ENCODE measurements around the gene LPCAT3. TPM values are rescaled to one million over a fixed set of nuclear protein-coding genes. Genes with fewer than 3 reads are reported as not detected.

Gene LPCAT3
- total and polyA plus RNA-seq, 2 of the 13 experiments (the other 11 are each of a cell fraction or from before 2014, with no cell fraction given) = 44.5 to 64.3 TPM

DNA sequence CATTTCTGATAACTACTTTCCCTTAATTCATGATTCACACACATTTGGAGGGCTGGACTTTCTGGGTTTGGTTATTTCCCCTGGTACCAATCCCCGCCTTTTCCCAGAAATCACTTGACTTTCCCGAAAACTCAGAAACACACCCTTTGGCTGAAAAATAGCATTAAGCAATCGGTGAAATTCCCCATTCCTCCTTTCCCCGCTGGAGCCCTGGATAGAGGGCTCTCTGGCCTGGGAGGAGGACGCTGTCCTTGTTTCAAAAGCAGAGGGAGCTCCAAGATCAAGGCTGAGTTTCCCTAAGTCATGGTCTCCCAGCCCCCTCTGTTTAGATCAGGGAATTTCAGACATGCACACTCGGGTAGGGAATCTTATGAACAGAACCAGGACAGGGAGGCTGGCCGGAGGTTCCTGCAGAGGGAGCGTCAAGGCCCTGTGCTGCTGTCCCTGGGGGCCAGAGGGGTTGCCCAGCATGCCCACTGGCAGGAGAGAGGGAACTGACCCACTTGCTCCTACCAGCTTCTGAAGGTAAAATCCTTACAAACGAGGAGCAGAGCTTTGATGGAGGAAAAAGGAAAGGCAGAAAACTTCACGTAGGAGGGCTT, 42.2 kb upstream of the LPCAT3 start, which contains the start of gene C1S (continued):
- peak; percentile 95; the same call in 1 of the 2 replicates for TF ChIP-seq RELA (CRISPR knock-in tag; IDR thresholded peaks at IDR 0.05)
- TF ChIP-seq RORA (CRISPR knock-in tag; IDR thresholded peaks at IDR 0.05) = no peak
- no peak for TF ChIP-seq MEF2D (CRISPR knock-in tag; IDR thresholded peaks at IDR 0.05)
- TF ChIP-seq, protein P1, sequence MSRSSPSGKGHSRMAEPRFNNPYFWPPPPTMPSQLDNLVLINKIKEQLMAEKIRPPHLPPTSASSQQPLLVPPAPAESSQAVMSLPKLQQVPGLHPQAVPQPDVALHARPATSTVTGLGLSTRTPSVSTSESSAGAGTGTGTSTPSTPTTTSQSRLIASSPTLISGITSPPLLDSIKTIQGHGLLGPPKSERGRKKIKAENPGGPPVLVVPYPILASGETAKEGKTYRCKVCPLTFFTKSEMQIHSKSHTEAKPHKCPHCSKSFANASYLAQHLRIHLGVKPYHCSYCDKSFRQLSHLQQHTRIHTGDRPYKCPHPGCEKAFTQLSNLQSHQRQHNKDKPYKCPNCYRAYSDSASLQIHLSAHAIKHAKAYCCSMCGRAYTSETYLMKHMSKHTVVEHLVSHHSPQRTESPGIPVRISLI (CRISPR knock-in tag; IDR thresholded peaks at IDR 0.05; ENCODE audit: borderline replicate concordance) = no peak
- TF ChIP-seq NRL (CRISPR knock-in tag; IDR thresholded peaks at IDR 0.05; ENCODE audit: borderline replicate concordance) = no peak
- TF ChIP-seq XBP1 (CRISPR knock-in tag; IDR thresholded peaks at IDR 0.05) = no peak
- TF ChIP-seq MAFG (CRISPR knock-in tag; IDR thresholded peaks at IDR 0.05) = 0 out of 2 replicates have a peak, but pooled peaks have one; percentile 29
- no peak for TF ChIP-seq AKAP8 (CRISPR knock-in tag; IDR thresholded peaks at IDR 0.05)
- TF ChIP-seq ELF3 (CRISPR knock-in tag; IDR thresholded peaks at IDR 0.05) = peak; percentile 54; the same call in 1 of the 2 replicates
- TF ChIP-seq HIVEP1 (CRISPR knock-in tag; IDR thresholded peaks at IDR 0.05) = no peak
- TF ChIP-seq, protein P2, sequence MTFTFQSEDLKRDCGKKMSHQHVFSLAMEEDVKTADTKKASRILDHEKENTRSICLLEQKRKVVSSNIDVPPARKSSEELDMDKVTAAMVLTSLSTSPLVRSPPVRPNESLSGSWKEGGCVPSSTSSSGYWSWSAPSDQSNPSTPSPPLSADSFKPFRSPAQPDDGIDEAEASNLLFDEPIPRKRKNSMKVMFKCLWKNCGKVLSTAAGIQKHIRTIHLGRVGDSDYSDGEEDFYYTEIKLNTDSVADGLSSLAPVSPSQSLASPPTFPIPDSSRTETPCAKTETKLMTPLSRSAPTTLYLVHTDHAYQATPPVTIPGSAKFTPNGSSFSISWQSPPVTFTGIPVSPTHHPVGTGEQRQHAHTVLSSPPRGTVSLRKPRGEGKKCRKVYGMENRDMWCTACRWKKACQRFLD (CRISPR knock-in tag; IDR thresholded peaks at IDR 0.05; ENCODE audit: borderline replicate concordance) = no peak
- no peak for TF ChIP-seq FIP1L1 (IDR thresholded peaks at IDR 0.05; ENCODE audit: borderline replicate concordance, insufficient read depth, low read depth, low read length)
- no peak; the same call in 1 of the 2 replicates for TF ChIP-seq NCOA2 (CRISPR knock-in tag; IDR thresholded peaks at IDR 0.05)
- no peak for TF ChIP-seq POLR2A (IDR thresholded peaks at IDR 0.05; ENCODE audit: insufficient read depth in 1 of 2, low read depth in 2 of 2, low read length in 2 of 2)
- no peak for TF ChIP-seq REXO4 (CRISPR knock-in tag; IDR thresholded peaks at IDR 0.05; ENCODE audit: borderline replicate concordance)
- TF ChIP-seq GPN1 (CRISPR knock-in tag; IDR thresholded peaks at IDR 0.05; ENCODE audit: borderline replicate concordance) = no peak
- TF ChIP-seq, protein P3, sequence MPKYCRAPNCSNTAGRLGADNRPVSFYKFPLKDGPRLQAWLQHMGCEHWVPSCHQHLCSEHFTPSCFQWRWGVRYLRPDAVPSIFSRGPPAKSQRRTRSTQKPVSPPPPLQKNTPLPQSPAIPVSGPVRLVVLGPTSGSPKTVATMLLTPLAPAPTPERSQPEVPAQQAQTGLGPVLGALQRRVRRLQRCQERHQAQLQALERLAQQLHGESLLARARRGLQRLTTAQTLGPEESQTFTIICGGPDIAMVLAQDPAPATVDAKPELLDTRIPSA (CRISPR knock-in tag; IDR thresholded peaks at IDR 0.05; ENCODE audit: borderline replicate concordance) = no peak
- no peak for TF ChIP-seq ZBTB1 (CRISPR knock-in tag; IDR thresholded peaks at IDR 0.05; ENCODE audit: borderline replicate concordance)
- no peak for TF ChIP-seq RFXAP (CRISPR knock-in tag; IDR thresholded peaks at IDR 0.05; ENCODE audit: borderline replicate concordance)
- 0 out of 2 replicates have a peak, but pooled peaks have one; percentile 23 for TF ChIP-seq ZNF598 (CRISPR knock-in tag; IDR thresholded peaks at IDR 0.05; ENCODE audit: borderline replicate concordance)
- no peak for TF ChIP-seq RAD51 (IDR thresholded peaks at IDR 0.05; ENCODE audit: borderline replicate concordance)
- TF ChIP-seq, protein P4, sequence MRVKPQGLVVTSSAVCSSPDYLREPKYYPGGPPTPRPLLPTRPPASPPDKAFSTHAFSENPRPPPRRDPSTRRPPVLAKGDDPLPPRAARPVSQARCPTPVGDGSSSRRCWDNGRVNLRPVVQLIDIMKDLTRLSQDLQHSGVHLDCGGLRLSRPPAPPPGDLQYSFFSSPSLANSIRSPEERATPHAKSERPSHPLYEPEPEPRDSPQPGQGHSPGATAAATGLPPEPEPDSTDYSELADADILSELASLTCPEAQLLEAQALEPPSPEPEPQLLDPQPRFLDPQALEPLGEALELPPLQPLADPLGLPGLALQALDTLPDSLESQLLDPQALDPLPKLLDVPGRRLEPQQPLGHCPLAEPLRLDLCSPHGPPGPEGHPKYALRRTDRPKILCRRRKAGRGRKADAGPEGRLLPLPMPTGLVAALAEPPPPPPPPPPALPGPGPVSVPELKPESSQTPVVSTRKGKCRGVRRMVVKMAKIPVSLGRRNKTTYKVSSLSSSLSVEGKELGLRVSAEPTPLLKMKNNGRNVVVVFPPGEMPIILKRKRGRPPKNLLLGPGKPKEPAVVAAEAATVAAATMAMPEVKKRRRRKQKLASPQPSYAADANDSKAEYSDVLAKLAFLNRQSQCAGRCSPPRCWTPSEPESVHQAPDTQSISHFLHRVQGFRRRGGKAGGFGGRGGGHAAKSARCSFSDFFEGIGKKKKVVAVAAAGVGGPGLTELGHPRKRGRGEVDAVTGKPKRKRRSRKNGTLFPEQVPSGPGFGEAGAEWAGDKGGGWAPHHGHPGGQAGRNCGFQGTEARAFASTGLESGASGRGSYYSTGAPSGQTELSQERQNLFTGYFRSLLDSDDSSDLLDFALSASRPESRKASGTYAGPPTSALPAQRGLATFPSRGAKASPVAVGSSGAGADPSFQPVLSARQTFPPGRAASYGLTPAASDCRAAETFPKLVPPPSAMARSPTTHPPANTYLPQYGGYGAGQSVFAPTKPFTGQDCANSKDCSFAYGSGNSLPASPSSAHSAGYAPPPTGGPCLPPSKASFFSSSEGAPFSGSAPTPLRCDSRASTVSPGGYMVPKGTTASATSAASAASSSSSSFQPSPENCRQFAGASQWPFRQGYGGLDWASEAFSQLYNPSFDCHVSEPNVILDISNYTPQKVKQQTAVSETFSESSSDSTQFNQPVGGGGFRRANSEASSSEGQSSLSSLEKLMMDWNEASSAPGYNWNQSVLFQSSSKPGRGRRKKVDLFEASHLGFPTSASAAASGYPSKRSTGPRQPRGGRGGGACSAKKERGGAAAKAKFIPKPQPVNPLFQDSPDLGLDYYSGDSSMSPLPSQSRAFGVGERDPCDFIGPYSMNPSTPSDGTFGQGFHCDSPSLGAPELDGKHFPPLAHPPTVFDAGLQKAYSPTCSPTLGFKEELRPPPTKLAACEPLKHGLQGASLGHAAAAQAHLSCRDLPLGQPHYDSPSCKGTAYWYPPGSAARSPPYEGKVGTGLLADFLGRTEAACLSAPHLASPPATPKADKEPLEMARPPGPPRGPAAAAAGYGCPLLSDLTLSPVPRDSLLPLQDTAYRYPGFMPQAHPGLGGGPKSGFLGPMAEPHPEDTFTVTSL (CRISPR knock-in tag; IDR thresholded peaks at IDR 0.05; ENCODE audit: borderline replicate concordance) = no peak
- TF ChIP-seq POGZ (CRISPR knock-in tag; IDR thresholded peaks at IDR 0.05) = no peak

All from HepG2 (cell line).